IMR-90 (cell line): Measurements from ENCODE around the gene SEC22A. TPM values are rescaled to one million over a fixed set of nuclear protein-coding genes. Genes with fewer than 3 reads are reported as not detected.

ENCODE experiments used
- ATAC-seq: fragments of 200-7000 bp; cut with Tn5 transposase; 2 replicates; pipeline ENCODE4 v1.9.1; 2020; ENCODE audit warnings: low read depth, mild to moderate bottlenecking, moderate library complexity
- BruUV-seq: library from RNA; stranded (reverse); fragments of 400-500 nt; replicated peaks from 2 replicates; lab custom pipeline; 2021; lab: Mats Ljungman, UMichigan
- CTCF ChIA-PET: fragments of 300-600 bp; formaldehyde crosslinking; extraction: SDS; loops from one replicate; lab custom pipeline; 2021; ENCODE audit warnings: antibody characterized with exemption; lab: Yijun Ruan, JAX
- POLR2A ChIA-PET: fragments of 300-600 bp; sonication (Branson Sonifier 250); formaldehyde crosslinking; loops from one replicate; lab custom pipeline; 2022; ENCODE audit warnings: antibody characterized with exemption; ENCODE audit not compliant: unreplicated experiment; lab: Charles Lee
- DNase-seq: peaks from one replicate; pipeline ENCODE4 v3.0.0; 2013
- H2AFZ ChIP-seq: replicated peaks from 2 replicates; pipeline ENCODE3; 2013; ENCODE audit warnings: low read length, mild to moderate bottlenecking; ENCODE audit not compliant: poor library complexity
- H2AK5ac ChIP-seq: 2 replicates; pipeline ENCODE4 v1.6.1; 2013; ENCODE audit warnings: low read depth, low read length, inconsistent platforms
- H2AK9ac ChIP-seq: replicated peaks from 2 replicates; pipeline ENCODE3; 2013; ENCODE audit warnings: mild to moderate bottlenecking, low read depth, low read length, moderate library complexity; ENCODE audit not compliant: poor library complexity
- H2BK120ac ChIP-seq: 2 replicates; pipeline ENCODE4 v1.6.1; 2013; ENCODE audit warnings: low read depth, low read length, inconsistent platforms
- H2BK15ac ChIP-seq: 3 replicates; pipeline ENCODE4 v1.6.1; 2013; ENCODE audit warnings: low read depth, low read length, inconsistent platforms
- H2BK20ac ChIP-seq: 2 replicates; pipeline ENCODE4 v1.6.1; 2013; ENCODE audit warnings: low read depth, mild to moderate bottlenecking, inconsistent platforms, low read length, moderate library complexity
- H2BK5ac ChIP-seq: 2 replicates; pipeline ENCODE4 v1.6.1; 2013; ENCODE audit warnings: mild to moderate bottlenecking, low read depth, low read length, inconsistent platforms; ENCODE audit not compliant: poor library complexity, severe bottlenecking
- H3K14ac ChIP-seq: replicated peaks from 2 replicates; pipeline ENCODE4 v1.6.1; 2013; ENCODE audit warnings: low read depth, low read length, inconsistent platforms
- H3K18ac ChIP-seq: 2 replicates; pipeline ENCODE4 v1.6.1; 2013; ENCODE audit warnings: low read depth, low read length, control low read depth
- H3K23ac ChIP-seq: 2 replicates; pipeline ENCODE4 v1.6.1; 2013; ENCODE audit warnings: low read depth, low read length, inconsistent platforms
- H3K27ac ChIP-seq: 2 replicates; pipeline ENCODE4 v1.5.1; 2013; ENCODE audit warnings: mild to moderate bottlenecking, control low read depth, low read length; ENCODE audit not compliant: insufficient read depth
- H3K27me3 ChIP-seq: 2 replicates; pipeline ENCODE4 v1.6.1; 2013; ENCODE audit warnings: low read length; ENCODE audit not compliant: control insufficient read depth, insufficient read depth
- H3K36me3 ChIP-seq: 2 replicates; pipeline ENCODE4 v1.6.1; 2013; ENCODE audit warnings: low read length, mixed read lengths; ENCODE audit not compliant: control insufficient read depth, insufficient read depth
- H3K4ac ChIP-seq: 2 replicates; pipeline ENCODE4 v1.6.1; 2013; ENCODE audit warnings: low read depth, low read length, inconsistent platforms
- H3K4me1 ChIP-seq: 2 replicates; pipeline ENCODE4 v1.6.1; 2013; ENCODE audit warnings: low read length, mixed read lengths; ENCODE audit not compliant: control insufficient read depth, insufficient read depth
- H3K4me2 ChIP-seq: 2 replicates; pipeline ENCODE4 v1.6.1; 2013; ENCODE audit warnings: low read depth, mild to moderate bottlenecking, control low read depth, low read length, moderate library complexity
- H3K4me3 ChIP-seq: 2 replicates; pipeline ENCODE4 v1.5.1; 2013; ENCODE audit warnings: low read depth, mild to moderate bottlenecking, control low read depth, low read length, moderate library complexity; ENCODE audit not compliant: insufficient read depth
- H3K56ac ChIP-seq: 2 replicates; pipeline ENCODE4 v1.6.1; 2013; ENCODE audit warnings: low read length, inconsistent platforms; ENCODE audit not compliant: insufficient read depth; ENCODE audit errors: extremely low read depth
- H3K79me1 ChIP-seq, 2 experiments: 2 replicates each; pipeline ENCODE4 v1.6.1; 2013; ENCODE audit warnings: low read length in 2 of 2, inconsistent platforms in 1 of 2, low read depth in 1 of 2
- H3K9ac ChIP-seq: 2 replicates; pipeline ENCODE4 v1.6.1; 2013; ENCODE audit warnings: low read depth, low read length, control low read depth
- H3K9me1 ChIP-seq: 2 replicates; pipeline ENCODE4 v1.6.1; 2013; ENCODE audit warnings: low read length, inconsistent platforms; ENCODE audit not compliant: insufficient read depth
- H3K9me3 ChIP-seq: 2 replicates; pipeline ENCODE4 v1.6.1; 2013; ENCODE audit warnings: low read length; ENCODE audit not compliant: control insufficient read depth, insufficient read depth
- H4K20me1 ChIP-seq: 2 replicates; pipeline ENCODE4 v1.6.1; 2013; ENCODE audit warnings: low read length, inconsistent platforms; ENCODE audit not compliant: insufficient read depth
- H4K5ac ChIP-seq: 2 replicates; pipeline ENCODE4 v1.6.1; 2013; ENCODE audit warnings: mild to moderate bottlenecking, low read depth, low read length, control low read depth
- H4K8ac ChIP-seq, 2 experiments: 2 replicates each; pipeline ENCODE4 v1.6.1; 2013; ENCODE audit warnings: low read depth in 2 of 2, low read length in 2 of 2, control low read depth in 1 of 2, inconsistent platforms in 1 of 2
- H4K91ac ChIP-seq: 2 replicates; pipeline ENCODE4 v1.6.1; 2013; ENCODE audit warnings: low read depth, low read length, inconsistent platforms; ENCODE audit not compliant: insufficient read depth
- BHLHE40 ChIP-seq: fragments of 150-350 bp; IDR thresholded peaks from 2 replicates; pipeline ENCODE4 v1.6.1; 2016; ENCODE audit warnings: mild to moderate bottlenecking, low read depth, low read length
- CEBPB ChIP-seq: IDR thresholded peaks from 2 replicates; pipeline ENCODE4 v1.6.1; 2012; ENCODE audit warnings: low read depth, low read length, improper control_type of control experiment
- CHD1 ChIP-seq: IDR thresholded peaks from 2 replicates; pipeline ENCODE4 v1.6.1; 2012; ENCODE audit warnings: low read depth, low read length, improper control_type of control experiment
- CTCF ChIP-seq: conservative IDR thresholded peaks from 2 replicates; pipeline ENCODE4 v1.5.1; 2012; ENCODE audit warnings: mild to moderate bottlenecking, low read depth, low read length, improper control_type of control experiment
- MAFK ChIP-seq: IDR thresholded peaks from 2 replicates; pipeline ENCODE4 v1.6.1; 2012; ENCODE audit warnings: low read depth, low read length, improper control_type of control experiment
- MAZ ChIP-seq: IDR thresholded peaks from 2 replicates; pipeline ENCODE4 v1.6.1; 2012; ENCODE audit warnings: low read depth, mild to moderate bottlenecking, low read length, improper control_type of control experiment, moderate library complexity, borderline replicate concordance
- MXI1 ChIP-seq: IDR thresholded peaks from 2 replicates; pipeline ENCODE4 v1.6.1; 2012; ENCODE audit warnings: low read depth, mild to moderate bottlenecking, low read length, moderate library complexity, borderline replicate concordance
- NFE2L2 ChIP-seq: fragments of 150-350 bp; IDR thresholded peaks from 2 replicates; pipeline ENCODE4 v1.6.1; 2016; ENCODE audit warnings: low read depth, mild to moderate bottlenecking, low read length
- RCOR1 ChIP-seq: IDR thresholded peaks from 2 replicates; pipeline ENCODE4 v1.6.1; 2012; ENCODE audit warnings: mild to moderate bottlenecking, low read length, improper control_type of control experiment; ENCODE audit not compliant: insufficient replicate concordance
- RFX5 ChIP-seq: IDR thresholded peaks from 2 replicates; pipeline ENCODE4 v1.8.0; 2012; ENCODE audit warnings: low read depth, mild to moderate bottlenecking, low read length, moderate library complexity
- SMC3 ChIP-seq: fragments of 150-350 bp; IDR thresholded peaks from 2 replicates; pipeline ENCODE4 v1.6.1; 2016; ENCODE audit warnings: low read depth, mild to moderate bottlenecking, antibody characterized with exemption, low read length, moderate library complexity
- USF2 ChIP-seq: fragments of 150-350 bp; IDR thresholded peaks from 2 replicates; pipeline ENCODE4 v1.6.1; 2017; ENCODE audit warnings: mild to moderate bottlenecking, antibody characterized with exemption, low read length, low read depth
- WGBS, 2 experiments: methylation state at CpG; one replicate each; pipeline versions ENCODE4 v1.1.5 to v1.1.7; 2013; ENCODE audit warnings: missing lambda C conversion rate in 2 of 2; ENCODE audit not compliant: insufficient read length in 1 of 2; ENCODE audit errors: extremely low coverage in 2 of 2; 5-methylcytosine and 5-hydroxymethylcytosine counted together
- dilution Hi-C: fragments of 300-500 bp; cut with HindIII; formaldehyde crosslinking; loops from one replicate; pipeline ENCODE4 v1.14.3; 2018; ENCODE audit warnings: low sequenced_read_pairs; ENCODE audit not compliant: unreplicated experiment
- in situ Hi-C: fragments of 300-500 bp; cut with MboI; formaldehyde crosslinking; loops from 3 replicates; pipeline ENCODE4 v1.14.3; 2019; ENCODE audit warnings: low sequenced_read_pairs, inconsistent platforms, mixed read lengths
- intact Hi-C: fragments of 100-400 bp; cut with micrococcal nuclease; formaldehyde crosslinking; loops from 2 replicates; pipeline ENCODE4 v1.10.0; 2022
- polyA plus RNA-seq, 3 experiments: library from polyadenylated mRNA; depleted of rRNA; stranded (reverse); fragments of >200 nt; gene quantifications; 2 replicates each; pipeline ENCODE4 v1.2.3, GENCODE V29; 2012; ENCODE audit warnings: low replicate concordance in 1 of 3
- total RNA-seq: library from RNA; depleted of rRNA; stranded (reverse); fragments of >200 nt; gene quantifications from 2 replicates; pipeline ENCODE4 v1.2.3, GENCODE V29; 2012

The SEC22A gene
- total and polyA plus RNA-seq, 2 of the 4 experiments (the other 2 are of a cell fraction): 17.5 to 36.0 TPM

- H2AFZ ChIP-seq: no peak overlapping the region
- H3K4me2 ChIP-seq: no peak overlapping the region
- ChIA-PET POLR2A (no interaction called here), CTCF (interaction anchor here (0.6 to 1.6 kb wide), 3 partner anchors 11 to 274 kb away, joined by 3 to 4 read pairs (median 3); no protein-coding TSS in a partner anchor)
- 0 out of 2 replicates have a peak, but pooled peaks cover 3% of the 10 kb centered on the region for H3K9me1 ChIP-seq
- no peaks in the 10 kb centered on the region for H3K79me1 ChIP-seq
- H3K4me1 ChIP-seq: no peaks in the 10 kb centered on the region
- no peak overlapping the region for H2AK9ac ChIP-seq
- 100% methylated on average over 1 of the region's 4 CpGs; no CpG with 5 or more reads in 1 of the 2 experiments for WGBS, 2 experiments
- no peaks in the 10 kb centered on the region for H3K36me3 ChIP-seq
- BruUV-seq: no TSS peak
- no peak overlapping the region for H3K9ac ChIP-seq
- no peaks in the 10 kb centered on the region for H3K27me3 ChIP-seq
- H4K91ac ChIP-seq: no peak overlapping the region
- H2BK5ac ChIP-seq: no peak overlapping the region
- no peak overlapping the region for H4K8ac ChIP-seq
- in situ Hi-C loops: no loop called here
- intact Hi-C loops: no loop called here
- dilution Hi-C loops: no loop called here
- H3K56ac ChIP-seq: no peak overlapping the region
- H3K9me3 ChIP-seq: no peaks in the 10 kb centered on the region
- no peak overlapping the region for H2AK5ac ChIP-seq
- H3K14ac ChIP-seq: no peak overlapping the region
- DNase-seq (no peak), ATAC-seq (no peak)
- no peak overlapping the region for H3K23ac ChIP-seq
- no peak overlapping the region for H3K27ac ChIP-seq
- H3K4me3 ChIP-seq: no peak overlapping the region
- TF ChIP-seq CEBPB (no peak), MAZ (no peak), MAFK (no peak), BHLHE40 (no peak), SMC3 (no peak), CTCF (no peak), RCOR1 (no peak), NFE2L2 (no peak), MXI1 (no peak), RFX5 (no peak), CHD1 (no peak), USF2 (no peak)
- no peak overlapping the region for H2BK120ac ChIP-seq
- no peaks in the 10 kb centered on the region for H4K20me1 ChIP-seq
- H2BK20ac ChIP-seq: no peak overlapping the region
- no peak overlapping the region for H3K4ac ChIP-seq
- no peak overlapping the region for H2BK15ac ChIP-seq
- H4K5ac ChIP-seq: no peak overlapping the region
- H3K18ac ChIP-seq: no peak overlapping the region
Measured at GRCh38 chr3:123285479-123285878, 83.7 kb downstream of the SEC22A start.
